ENCODE measurements around the gene SWSAP1. TPM values are rescaled to one million over a fixed set of nuclear protein-coding genes. Genes with fewer than 3 reads are reported as not detected.

The SWSAP1 gene
- total and polyA plus RNA-seq, 9 of the 15 experiments (the other 6 are each of a cell fraction or from before 2014, with no cell fraction given), result 0.18 to 2.8 (median 1.7) TPM

GRCh38 chr19:11346104-11346940 lies 28.1 kb upstream of the SWSAP1 start, which contains the start of the genes CCDC159 and TMEM205 (continued):
- peak; percentile 80 for TF ChIP-seq ATF3 (IDR thresholded peaks at IDR 0.05)
- no peak for TF ChIP-seq ATF3 (CRISPR knock-in tag; conservative IDR thresholded peaks at IDR 0.05)
- peak; percentile 87 for TF ChIP-seq JUND (IDR thresholded peaks at IDR 0.05; ENCODE audit: borderline replicate concordance, low read depth, low read length)
- peak; percentile 80; the same call in 1 of the 3 replicates for TF ChIP-seq JUND (tag; IDR thresholded peaks at IDR 0.05; ENCODE audit: borderline replicate concordance, low read depth, low read length)
- TF ChIP-seq ATF4 (CRISPR knock-in tag; IDR thresholded peaks at IDR 0.05), result no peak
- TF ChIP-seq CAMTA2 (CRISPR knock-in tag; conservative IDR thresholded peaks at IDR 0.05), result no peak
- TF ChIP-seq PTBP1 (IDR thresholded peaks at IDR 0.05; ENCODE audit: low read depth, low read length), result no peak
- no peak for TF ChIP-seq NFIC (IDR thresholded peaks at IDR 0.05)
- TF ChIP-seq ZKSCAN8 (CRISPR knock-in tag; IDR thresholded peaks at IDR 0.05), result no peak
- no peak for TF ChIP-seq CSDE1 (IDR thresholded peaks at IDR 0.05)
- no peak for TF ChIP-seq BCLAF1 (IDR thresholded peaks at IDR 0.05; ENCODE audit: borderline replicate concordance in 1 of 2, control insufficient read depth in 1 of 2, low read depth in 2 of 2, low read length in 1 of 2)
- peak; percentile 94 for TF ChIP-seq MBD2 (IDR thresholded peaks at IDR 0.05; ENCODE audit: borderline replicate concordance, low read depth)
- TF ChIP-seq E2F8 (IDR thresholded peaks at IDR 0.05; ENCODE audit: low read depth, partially characterized antibody), result no peak
- TF ChIP-seq KLF10 (CRISPR knock-in tag; IDR thresholded peaks at IDR 0.05), result no peak
- no peak for TF ChIP-seq ELK1 (CRISPR knock-in tag; IDR thresholded peaks at IDR 0.05)
